Measurements from ENCODE around the gene GSK3A. TPM values are rescaled to one million over a fixed set of nuclear protein-coding genes. Genes with fewer than 3 reads are reported as not detected.
A peak's percentile ranks its signal among the peaks of the same experiment; 100 is the strongest.

GSK3A gene
- total and polyA plus RNA-seq, 2 experiments from 2014 or later, result 32.2 to 36.6 TPM

DNA sequence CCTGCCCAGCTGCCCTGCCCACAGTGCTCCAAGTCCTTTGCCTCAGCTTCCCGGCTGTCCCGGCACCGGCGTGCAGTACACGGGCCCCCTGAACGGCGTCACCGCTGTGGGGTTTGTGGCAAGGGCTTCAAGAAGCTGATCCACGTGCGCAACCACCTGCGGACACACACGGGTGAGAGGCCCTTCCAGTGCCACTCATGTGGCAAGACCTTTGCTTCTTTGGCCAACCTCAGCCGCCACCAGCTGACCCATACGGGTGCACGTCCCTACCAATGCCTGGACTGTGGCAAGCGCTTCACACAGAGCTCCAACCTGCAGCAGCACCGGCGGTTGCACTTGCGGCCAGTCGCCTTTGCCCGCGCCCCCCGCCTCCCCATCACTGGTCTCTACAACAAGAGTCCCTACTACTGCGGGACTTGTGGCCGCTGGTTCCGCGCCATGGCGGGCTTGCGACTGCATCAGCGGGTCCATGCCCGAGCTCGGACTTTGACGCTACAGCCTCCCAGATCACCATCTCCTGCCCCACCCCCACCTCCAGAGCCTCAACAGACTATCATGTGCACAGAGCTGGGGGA, 16.6 kb downstream of the GSK3A start:
- no peaks in the 10 kb centered on the region for H3K9me3 ChIP-seq (ENCODE audit: low read depth)
- H3K79me2 ChIP-seq, result peaks cover 41% of the 10 kb centered on the region
- H3K27me3 ChIP-seq, result no peaks in the 10 kb centered on the region
- no peaks in the 10 kb centered on the region for H3K9me2 ChIP-seq (replicated peaks; ENCODE audit: insufficient read depth)
- H3K27ac ChIP-seq, result no peak overlapping the region
- no peak for DNase-seq (ENCODE audit: low spot score)
- H3K4me1 ChIP-seq (ENCODE audit: insufficient read depth), result peaks cover 12% of the 10 kb centered on the region
- TF ChIP-seq, protein P1, sequence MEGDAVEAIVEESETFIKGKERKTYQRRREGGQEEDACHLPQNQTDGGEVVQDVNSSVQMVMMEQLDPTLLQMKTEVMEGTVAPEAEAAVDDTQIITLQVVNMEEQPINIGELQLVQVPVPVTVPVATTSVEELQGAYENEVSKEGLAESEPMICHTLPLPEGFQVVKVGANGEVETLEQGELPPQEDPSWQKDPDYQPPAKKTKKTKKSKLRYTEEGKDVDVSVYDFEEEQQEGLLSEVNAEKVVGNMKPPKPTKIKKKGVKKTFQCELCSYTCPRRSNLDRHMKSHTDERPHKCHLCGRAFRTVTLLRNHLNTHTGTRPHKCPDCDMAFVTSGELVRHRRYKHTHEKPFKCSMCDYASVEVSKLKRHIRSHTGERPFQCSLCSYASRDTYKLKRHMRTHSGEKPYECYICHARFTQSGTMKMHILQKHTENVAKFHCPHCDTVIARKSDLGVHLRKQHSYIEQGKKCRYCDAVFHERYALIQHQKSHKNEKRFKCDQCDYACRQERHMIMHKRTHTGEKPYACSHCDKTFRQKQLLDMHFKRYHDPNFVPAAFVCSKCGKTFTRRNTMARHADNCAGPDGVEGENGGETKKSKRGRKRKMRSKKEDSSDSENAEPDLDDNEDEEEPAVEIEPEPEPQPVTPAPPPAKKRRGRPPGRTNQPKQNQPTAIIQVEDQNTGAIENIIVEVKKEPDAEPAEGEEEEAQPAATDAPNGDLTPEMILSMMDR (IDR thresholded peaks at IDR 0.05; ENCODE audit: poor library complexity), result no peak
- TF ChIP-seq EZH2phosphoT487 (IDR thresholded peaks at IDR 0.05; ENCODE audit: low read depth, severe bottlenecking, unreplicated experiment), result no peak
- TF ChIP-seq EZH2 (IDR thresholded peaks at IDR 0.05; ENCODE audit: borderline replicate concordance), result no peak
- H3K36me3 ChIP-seq (replicated peaks; ENCODE audit: insufficient read depth, low read depth), result no peaks in the 10 kb centered on the region
- WGBS (ENCODE audit: low lambda C conversion rate, missing lambda C conversion rate), result 97% methylated on average over 26 of the region's 33 CpGs
- no peak overlapping the region for H2AFZ ChIP-seq
- no peak overlapping the region for H3K4me3 ChIP-seq
- peaks cover 20% of the 10 kb centered on the region for H4K20me1 ChIP-seq (ENCODE audit: insufficient read depth, poor library complexity, severe bottlenecking)
- H3K4me2 ChIP-seq, result no peak overlapping the region

DNA sequence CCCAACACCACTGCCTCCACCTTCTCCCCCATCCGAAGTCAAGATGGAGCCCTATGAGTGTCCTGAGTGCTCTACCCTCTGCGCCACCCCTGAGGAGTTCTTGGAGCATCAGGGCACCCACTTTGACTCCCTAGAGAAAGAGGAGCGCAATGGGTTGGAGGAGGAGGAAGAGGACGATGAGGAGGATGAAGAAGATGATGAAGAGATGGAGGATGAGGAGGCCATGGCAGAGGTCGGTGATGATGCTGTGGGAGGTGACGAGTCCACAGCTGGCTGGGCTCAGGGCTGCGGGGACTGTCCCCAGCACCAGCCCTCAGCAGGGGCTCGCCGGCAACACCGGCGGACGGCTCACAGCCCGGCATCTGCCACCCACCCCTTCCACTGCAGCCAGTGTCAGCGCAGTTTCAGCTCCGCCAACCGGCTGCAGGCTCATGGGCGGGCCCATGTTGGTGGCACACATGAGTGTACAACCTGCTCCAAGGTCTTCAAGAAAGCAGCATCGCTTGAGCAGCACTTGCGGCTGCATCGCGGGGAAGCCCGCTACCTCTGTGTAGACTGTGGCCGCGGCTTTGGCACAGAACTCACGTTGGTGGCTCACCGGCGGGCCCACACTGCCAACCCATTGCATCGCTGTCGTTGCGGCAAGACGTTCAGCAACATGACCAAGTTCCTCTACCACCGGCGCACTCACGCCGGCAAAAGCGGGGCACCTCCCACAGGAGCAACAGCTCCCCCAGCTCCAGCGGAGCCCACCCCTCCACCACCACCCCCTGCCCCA, 17.3 kb downstream of the GSK3A start:
- Histone ChIP-seq H3K79me2 (peaks cover 45% of the 10 kb centered on the region), H3K36me3 (replicated peaks; ENCODE audit: insufficient read depth, low read depth) (no peaks in the 10 kb centered on the region), H4K20me1 (ENCODE audit: insufficient read depth, poor library complexity, severe bottlenecking) (peaks cover 18% of the 10 kb centered on the region), H3K4me1 (ENCODE audit: insufficient read depth) (peaks cover 13% of the 10 kb centered on the region), H2AFZ (no peak overlapping the region), H3K4me2 (no peak overlapping the region), H3K27ac (no peak overlapping the region), H3K4me3 (no peak overlapping the region), H3K27me3 (no peaks in the 10 kb centered on the region), H3K9me3 (ENCODE audit: low read depth) (no peaks in the 10 kb centered on the region), H3K9me2 (replicated peaks; ENCODE audit: insufficient read depth) (no peaks in the 10 kb centered on the region)
- 98% methylated on average over 28 of the region's 37 CpGs for WGBS (ENCODE audit: low lambda C conversion rate, missing lambda C conversion rate)
- TF ChIP-seq EZH2 (IDR thresholded peaks at IDR 0.05; ENCODE audit: borderline replicate concordance) (no peak), EZH2phosphoT487 (IDR thresholded peaks at IDR 0.05; ENCODE audit: low read depth, severe bottlenecking, unreplicated experiment) (no peak)
- TF ChIP-seq, protein P1 (IDR thresholded peaks at IDR 0.05; ENCODE audit: poor library complexity), result no peak
- no peak for DNase-seq (ENCODE audit: low spot score)

DNA sequence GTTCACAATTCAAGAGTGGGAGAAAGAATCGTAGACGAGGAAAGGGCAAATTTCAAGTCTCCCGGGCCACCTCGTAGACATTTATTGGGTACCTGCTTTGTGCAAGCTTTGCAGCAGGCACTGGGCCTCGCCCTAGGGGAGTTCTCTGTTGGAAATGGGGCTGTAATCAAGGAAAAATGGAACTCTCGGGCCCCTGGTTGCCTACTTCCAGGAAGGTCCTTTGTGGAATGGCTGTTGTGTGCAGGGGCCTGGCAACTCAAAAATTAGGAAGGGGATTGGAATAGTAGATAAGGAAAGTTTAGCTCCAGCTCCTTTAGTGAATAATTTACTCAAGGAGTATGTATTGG, 21.7 kb downstream of the GSK3A start:
- Histone ChIP-seq H3K4me2 (peak overlapping the region; percentile 90), H4K20me1 (ENCODE audit: insufficient read depth, poor library complexity, severe bottlenecking) (peaks cover 15% of the 10 kb centered on the region), H3K36me3 (replicated peaks; ENCODE audit: insufficient read depth, low read depth) (no peaks in the 10 kb centered on the region), H3K9me2 (replicated peaks; ENCODE audit: insufficient read depth) (no peaks in the 10 kb centered on the region), H2AFZ (peak overlapping the region; percentile 27), H3K4me3 (peak overlapping the region; percentile 43), H3K27me3 (no peaks in the 10 kb centered on the region), H3K4me1 (ENCODE audit: insufficient read depth) (peaks cover 24% of the 10 kb centered on the region), H3K9me3 (ENCODE audit: low read depth) (no peaks in the 10 kb centered on the region), H3K79me2 (peaks cover 62% of the 10 kb centered on the region), H3K27ac (peak overlapping the region; percentile 69)
- TF ChIP-seq, protein P1 (IDR thresholded peaks at IDR 0.05; ENCODE audit: poor library complexity), result no peak
- TF ChIP-seq EZH2phosphoT487 (IDR thresholded peaks at IDR 0.05; ENCODE audit: low read depth, severe bottlenecking, unreplicated experiment) (no peak), EZH2 (IDR thresholded peaks at IDR 0.05; ENCODE audit: borderline replicate concordance) (no peak)
- no peak for DNase-seq (ENCODE audit: low spot score)
- 1% methylated on average over 6 of the region's 6 CpGs for WGBS (ENCODE audit: low lambda C conversion rate, missing lambda C conversion rate)
